RWPE1 (cell line): ENCODE results near the gene IGSF10.

Source experiments
- CTCF ChIA-PET: fragments of 350-600 bp; sonication (Branson Sonifier 250); formaldehyde crosslinking; extraction: SDS; loops from one replicate; lab custom pipeline; 2021; lab: Yijun Ruan, JAX
- POLR2A ChIA-PET: fragments of 400-600 bp; formaldehyde crosslinking; extraction: SDS; loops from one replicate; lab custom pipeline; 2020; ENCODE audit warnings: antibody characterized with exemption; ENCODE audit not compliant: low non-redundant PET; lab: Yijun Ruan, JAX
- DNase-seq: peaks from one replicate; pipeline ENCODE4 v3.0.0; 2012; ENCODE audit warnings: low spot score
- H3K27ac ChIP-seq: fragments of 450-650 bp; 2 replicates; pipeline ENCODE4 v1.5.1; 2017
- TF ChIP-seq, protein P1 (sequence below): fragments of 450-650 bp; conservative IDR thresholded peaks from 2 replicates; pipeline ENCODE4 v1.5.1; 2017; ENCODE audit warnings: low read depth, mild to moderate bottlenecking

The IGSF10 gene

DNA sequence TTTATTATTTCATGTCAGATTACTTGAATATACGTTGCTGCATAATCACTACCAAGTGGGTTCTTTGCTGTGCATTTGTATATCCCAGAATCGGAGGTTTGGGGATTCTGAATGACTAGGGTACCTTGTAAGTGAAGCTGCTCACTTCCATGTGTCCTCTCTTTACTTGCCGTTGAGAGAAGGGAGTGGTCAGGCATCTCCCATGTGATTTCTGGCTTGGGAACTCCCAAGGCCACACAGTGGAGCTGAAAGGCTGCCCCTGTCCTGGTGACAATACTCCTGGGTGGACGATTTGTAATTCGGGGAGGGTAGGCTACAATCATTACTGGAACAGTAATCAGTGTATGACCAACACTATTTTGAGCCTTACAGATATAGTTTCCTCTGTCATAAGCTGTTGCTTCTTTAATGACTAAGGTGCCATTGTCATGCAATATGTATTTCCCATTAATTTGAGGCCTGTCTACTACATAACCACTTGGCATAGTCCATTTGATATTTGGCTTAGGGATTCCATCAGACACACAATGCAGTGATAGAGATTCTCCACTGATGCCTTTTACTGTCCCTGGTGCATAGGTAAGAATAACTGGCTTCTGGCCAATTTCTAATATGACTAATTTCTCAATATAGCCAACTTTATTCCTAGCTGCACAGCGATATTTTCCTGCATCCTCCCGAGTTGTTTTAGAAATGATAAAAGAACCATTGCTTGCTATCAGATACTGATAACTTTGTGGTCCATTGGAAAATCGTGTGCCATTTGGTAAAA, 24.0 kb downstream of the IGSF10 start:
- no peak for DNase-seq
- ChIA-PET POLR2A (no interaction called here), CTCF (no interaction called here)
- H3K27ac ChIP-seq = no peak overlapping the region
- TF ChIP-seq, protein P1, sequence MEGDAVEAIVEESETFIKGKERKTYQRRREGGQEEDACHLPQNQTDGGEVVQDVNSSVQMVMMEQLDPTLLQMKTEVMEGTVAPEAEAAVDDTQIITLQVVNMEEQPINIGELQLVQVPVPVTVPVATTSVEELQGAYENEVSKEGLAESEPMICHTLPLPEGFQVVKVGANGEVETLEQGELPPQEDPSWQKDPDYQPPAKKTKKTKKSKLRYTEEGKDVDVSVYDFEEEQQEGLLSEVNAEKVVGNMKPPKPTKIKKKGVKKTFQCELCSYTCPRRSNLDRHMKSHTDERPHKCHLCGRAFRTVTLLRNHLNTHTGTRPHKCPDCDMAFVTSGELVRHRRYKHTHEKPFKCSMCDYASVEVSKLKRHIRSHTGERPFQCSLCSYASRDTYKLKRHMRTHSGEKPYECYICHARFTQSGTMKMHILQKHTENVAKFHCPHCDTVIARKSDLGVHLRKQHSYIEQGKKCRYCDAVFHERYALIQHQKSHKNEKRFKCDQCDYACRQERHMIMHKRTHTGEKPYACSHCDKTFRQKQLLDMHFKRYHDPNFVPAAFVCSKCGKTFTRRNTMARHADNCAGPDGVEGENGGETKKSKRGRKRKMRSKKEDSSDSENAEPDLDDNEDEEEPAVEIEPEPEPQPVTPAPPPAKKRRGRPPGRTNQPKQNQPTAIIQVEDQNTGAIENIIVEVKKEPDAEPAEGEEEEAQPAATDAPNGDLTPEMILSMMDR = no peak

DNA sequence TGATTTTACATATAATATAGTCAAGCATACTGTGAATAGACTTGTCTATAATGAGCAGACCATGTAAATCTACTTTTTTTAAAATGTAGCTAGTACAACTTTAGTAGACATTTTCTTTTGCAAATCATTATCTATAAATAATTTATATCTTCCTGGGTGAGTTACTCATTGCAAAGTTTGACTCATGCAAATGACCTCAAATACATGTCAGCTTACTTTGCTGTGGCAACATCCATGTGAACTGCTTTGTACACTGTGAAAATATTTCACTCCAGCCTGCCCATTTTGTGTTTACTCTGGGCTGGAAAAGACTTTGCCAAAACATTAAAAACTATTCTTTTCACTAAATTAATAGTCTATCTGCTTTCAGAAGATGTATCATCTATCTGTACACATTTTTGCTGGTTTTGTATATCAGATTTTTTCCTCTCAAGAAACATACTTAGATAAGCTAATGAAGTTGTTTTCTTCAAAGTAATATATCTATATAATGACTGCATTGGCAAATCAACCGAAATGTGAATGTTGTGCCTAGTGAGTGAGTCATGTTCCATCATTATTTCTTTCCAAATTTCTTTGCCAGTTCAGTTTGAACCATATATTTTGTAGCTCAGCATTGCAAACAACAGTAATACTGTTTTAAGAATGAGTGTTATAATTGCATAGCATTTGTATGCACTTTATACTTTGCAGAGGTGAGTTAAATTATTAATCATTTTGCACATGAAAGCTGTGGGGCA, 26.5 kb downstream of the IGSF10 start:
- TF ChIP-seq, protein P1 = no peak
- ChIA-PET POLR2A (no interaction called here), CTCF (interaction anchor here (0.6 to 0.8 kb wide), 2 partner anchors 34 to 196 kb away, joined by 3 to 4 read pairs; no protein-coding TSS in a partner anchor)
- DNase-seq = peak; percentile 60
- H3K27ac ChIP-seq = no peak overlapping the region

- no peak for DNase-seq
- no peak overlapping the region for H3K27ac ChIP-seq
- CTCF ChIA-PET = no interaction called here
- POLR2A ChIA-PET = no interaction called here
- TF ChIP-seq, protein P1 = no peak
Measured at GRCh38 chr3:151432616-151433372, 28.1 kb downstream of the IGSF10 start.

DNA sequence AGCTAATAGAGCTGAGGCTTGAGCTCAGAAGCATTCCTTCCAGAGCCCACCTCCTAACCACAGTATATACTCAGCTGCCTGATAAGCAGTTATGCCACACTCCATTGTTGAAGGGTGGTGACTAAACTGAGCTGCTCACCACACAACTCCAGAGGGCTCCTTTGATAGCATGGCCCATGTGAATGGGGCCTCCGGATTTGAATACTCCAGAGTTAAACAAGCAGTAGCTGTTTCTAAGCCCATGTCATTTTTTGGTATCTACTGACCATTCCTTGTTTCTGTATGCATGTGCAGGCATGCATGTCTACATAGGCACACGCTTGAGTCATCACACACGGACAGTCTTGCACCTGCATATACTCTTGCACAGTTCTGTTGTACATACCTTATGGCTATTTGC, 28.9 kb downstream of the IGSF10 start:
- CTCF ChIA-PET = interaction anchor here (0.7 kb wide), 1 partner anchor 405 kb away, joined by 3 read pairs; no protein-coding TSS in a partner anchor
- TF ChIP-seq, protein P1 = no peak
- H3K27ac ChIP-seq = no peak overlapping the region
- POLR2A ChIA-PET = no interaction called here
- DNase-seq = no peak

- ChIA-PET CTCF (interaction anchor here (0.6 to 1.4 kb wide), 2 partner anchors 8 to 140 kb away, joined by 3 to 4 read pairs; no protein-coding TSS in a partner anchor), POLR2A (no interaction called here)
- H3K27ac ChIP-seq = no peak overlapping the region
- no peak for DNase-seq
- TF ChIP-seq, protein P1 = no peak
Measured at GRCh38 chr3:151430821-151431484, 29.9 kb downstream of the IGSF10 start.
